Neural cell (in vitro differentiated cells): ENCODE results near the gene COMT.

Experiments used
- CTCF ChIP-seq: fragments of 450-650 bp; IDR thresholded peaks from 2 replicates; pipeline ENCODE4 v1.5.1; 2014; ENCODE audit warnings: antibody characterized with exemption, mild to moderate bottlenecking, moderate library complexity; ENCODE audit not compliant: poor library complexity, severe bottlenecking
- EP300 ChIP-seq: fragments of 450-650 bp; conservative IDR thresholded peaks from 2 replicates; pipeline ENCODE4 v1.6.1; 2014; ENCODE audit warnings: antibody characterized with exemption, mild to moderate bottlenecking, moderate library complexity; ENCODE audit not compliant: poor library complexity, severe bottlenecking
- EZH2 ChIP-seq: fragments of 200-600, 300-800 bp; shearing (Covaris generic), sonication (generic); IDR thresholded peaks from 2 replicates; pipeline ENCODE4 v1.6.1; 2014; ENCODE audit warnings: antibody characterized with exemption, low read length, borderline replicate concordance, mild to moderate bottlenecking; ENCODE audit not compliant: insufficient read depth, poor library complexity, severe bottlenecking
- MXI1 ChIP-seq: fragments of 450-650 bp; conservative IDR thresholded peaks from 2 replicates; pipeline ENCODE4 v1.6.1; 2014; ENCODE audit warnings: antibody characterized with exemption, mild to moderate bottlenecking; ENCODE audit not compliant: poor library complexity, severe bottlenecking
- POLR2AphosphoS5 ChIP-seq: IDR thresholded peaks from 2 replicates; pipeline ENCODE4 v1.6.1; 2012
- RAD21 ChIP-seq: fragments of 450-650 bp; conservative IDR thresholded peaks from 2 replicates; pipeline ENCODE4 v1.6.1; 2014; ENCODE audit warnings: antibody characterized with exemption, mild to moderate bottlenecking, moderate library complexity
- REST ChIP-seq: IDR thresholded peaks from 2 replicates; pipeline ENCODE4 v1.6.1; 2012; ENCODE audit warnings: borderline replicate concordance
- TAF1 ChIP-seq: IDR thresholded peaks from 2 replicates; pipeline ENCODE4 v1.6.1; 2012; ENCODE audit warnings: low read depth

GRCh38 chr22:19896665-19897355 is 44.8 kb upstream of the COMT start:
- TF ChIP-seq CTCF (no peak), POLR2AphosphoS5 (no peak), MXI1 (no peak), RAD21 (no peak), TAF1 (no peak), EZH2 (no peak), REST (no peak), EP300 (no peak)
